C4-2B (cell line): ENCODE data around the gene PLG.
"Not testable (repeated sequence)": the region's sequence is repeated elsewhere in the genome, so short reads cannot be mapped to it uniquely, and the experiment has no call there.

Experiments used
- H3K27ac ChIP-seq: fragments of 450-650 bp; 2 replicates; pipeline ENCODE4 v1.5.1; 2017
- ZFX ChIP-seq: fragments of 450-650 bp; IDR thresholded peaks from 2 replicates; pipeline ENCODE4 v1.6.1; 2017
- TF ChIP-seq, protein P1 (sequence below): fragments of 450-650 bp; conservative IDR thresholded peaks from 2 replicates; pipeline ENCODE4 v1.5.1; 2017; ENCODE audit warnings: mild to moderate bottlenecking

Gene PLG

DNA sequence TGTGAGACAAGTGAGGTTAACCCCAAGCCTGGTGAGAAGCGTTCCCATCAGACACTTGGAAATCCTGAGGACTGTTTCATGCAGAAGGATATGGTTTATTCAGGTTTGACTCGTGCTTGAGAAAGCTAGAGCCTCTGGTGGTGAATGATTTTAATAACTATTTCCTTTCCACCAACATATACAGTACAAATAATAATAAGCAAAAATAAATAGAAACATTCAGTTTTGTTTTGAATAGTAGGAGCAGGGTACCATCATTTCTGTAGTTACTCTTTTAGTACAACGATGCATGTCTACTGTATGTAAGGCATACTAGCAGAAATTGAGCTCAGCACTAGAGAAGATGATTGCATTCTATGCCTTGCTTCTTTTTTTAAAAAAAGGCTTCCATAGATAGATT lies 33.5 kb downstream of the PLG start:
- no peak for TF ChIP-seq ZFX
- TF ChIP-seq, protein P1, sequence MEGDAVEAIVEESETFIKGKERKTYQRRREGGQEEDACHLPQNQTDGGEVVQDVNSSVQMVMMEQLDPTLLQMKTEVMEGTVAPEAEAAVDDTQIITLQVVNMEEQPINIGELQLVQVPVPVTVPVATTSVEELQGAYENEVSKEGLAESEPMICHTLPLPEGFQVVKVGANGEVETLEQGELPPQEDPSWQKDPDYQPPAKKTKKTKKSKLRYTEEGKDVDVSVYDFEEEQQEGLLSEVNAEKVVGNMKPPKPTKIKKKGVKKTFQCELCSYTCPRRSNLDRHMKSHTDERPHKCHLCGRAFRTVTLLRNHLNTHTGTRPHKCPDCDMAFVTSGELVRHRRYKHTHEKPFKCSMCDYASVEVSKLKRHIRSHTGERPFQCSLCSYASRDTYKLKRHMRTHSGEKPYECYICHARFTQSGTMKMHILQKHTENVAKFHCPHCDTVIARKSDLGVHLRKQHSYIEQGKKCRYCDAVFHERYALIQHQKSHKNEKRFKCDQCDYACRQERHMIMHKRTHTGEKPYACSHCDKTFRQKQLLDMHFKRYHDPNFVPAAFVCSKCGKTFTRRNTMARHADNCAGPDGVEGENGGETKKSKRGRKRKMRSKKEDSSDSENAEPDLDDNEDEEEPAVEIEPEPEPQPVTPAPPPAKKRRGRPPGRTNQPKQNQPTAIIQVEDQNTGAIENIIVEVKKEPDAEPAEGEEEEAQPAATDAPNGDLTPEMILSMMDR: no peak
- no peak overlapping the region for H3K27ac ChIP-seq

DNA sequence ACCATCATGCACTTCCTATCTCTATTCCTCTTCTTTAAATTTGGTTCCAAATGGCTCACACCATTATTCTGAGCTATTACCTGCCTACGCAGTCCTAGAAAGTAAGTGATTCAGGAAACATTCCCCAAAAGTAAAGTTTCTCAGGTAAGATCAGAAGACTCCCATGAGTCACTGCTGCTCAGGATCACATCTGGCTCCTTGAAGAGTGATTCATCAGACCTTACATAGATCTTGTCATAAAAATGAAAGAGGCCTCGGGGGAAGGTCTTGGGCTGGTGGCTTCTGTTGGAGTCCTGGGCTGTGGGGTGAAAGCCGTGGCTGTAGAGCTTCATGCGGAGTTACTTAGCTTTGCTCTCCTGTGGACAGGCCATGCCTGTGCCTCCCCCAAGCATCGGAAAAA lies 35.9 kb downstream of the PLG start:
- TF ChIP-seq ZFX: no peak
- TF ChIP-seq, protein P1: no peak

GRCh38 chr6:160739955-160740354 lies 37.9 kb downstream of the PLG start:
- H3K27ac ChIP-seq: no peak overlapping the region
- TF ChIP-seq, protein P1: no peak
- no peak for TF ChIP-seq ZFX

More for the DNA sequence above, 35.9 kb downstream of the PLG start:
- no peak overlapping the region for H3K27ac ChIP-seq

GRCh38 chr6:160741012-160741411 lies 39.0 kb downstream of the PLG start:
- H3K27ac ChIP-seq: not testable (repeated sequence)

DNA sequence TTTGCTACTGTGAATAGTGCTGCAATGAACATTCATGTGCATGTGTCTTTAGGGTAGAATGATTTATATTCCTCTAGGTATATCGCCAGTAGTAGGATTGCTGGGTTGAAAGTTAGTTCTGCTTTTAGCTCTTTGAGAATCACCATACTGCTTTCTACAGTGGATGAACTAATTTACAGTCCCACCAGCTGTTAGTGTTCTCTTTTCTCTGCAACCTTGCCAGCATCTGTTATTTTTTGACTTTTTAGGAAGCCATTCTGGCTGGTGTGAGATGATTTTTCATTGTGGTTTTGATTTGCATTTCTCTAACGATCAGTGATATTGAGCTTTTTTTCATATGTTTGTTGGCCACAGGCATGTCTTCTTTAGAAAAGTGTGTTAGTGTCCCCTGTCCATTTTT lies 40.0 kb downstream of the PLG start:
- H3K27ac ChIP-seq: no peak overlapping the region
- TF ChIP-seq, protein P1: no peak
- TF ChIP-seq ZFX: no peak

DNA sequence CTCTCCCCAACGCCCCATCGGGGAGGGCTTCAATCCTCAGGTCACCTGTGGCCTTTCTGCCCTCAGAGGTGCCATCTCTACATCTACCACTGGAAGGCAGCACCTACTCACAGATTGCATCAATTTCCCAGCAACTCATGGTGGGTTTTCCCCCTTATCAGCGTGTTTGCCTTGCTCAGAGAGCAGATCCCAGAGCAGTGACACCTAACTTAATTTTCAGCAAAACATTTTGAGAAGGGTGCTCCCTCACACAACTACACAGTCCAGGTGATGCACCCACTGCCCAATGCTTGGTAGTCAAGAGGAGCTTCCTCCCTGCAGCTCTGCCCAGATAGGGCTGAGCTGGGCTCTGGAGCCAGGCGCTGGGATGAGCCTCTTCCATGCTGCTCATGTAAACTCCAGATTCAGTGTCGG lies 48.2 kb downstream of the PLG start:
- H3K27ac ChIP-seq: no peak overlapping the region
- TF ChIP-seq ZFX: no peak
- TF ChIP-seq, protein P1: peak; percentile 68

DNA sequence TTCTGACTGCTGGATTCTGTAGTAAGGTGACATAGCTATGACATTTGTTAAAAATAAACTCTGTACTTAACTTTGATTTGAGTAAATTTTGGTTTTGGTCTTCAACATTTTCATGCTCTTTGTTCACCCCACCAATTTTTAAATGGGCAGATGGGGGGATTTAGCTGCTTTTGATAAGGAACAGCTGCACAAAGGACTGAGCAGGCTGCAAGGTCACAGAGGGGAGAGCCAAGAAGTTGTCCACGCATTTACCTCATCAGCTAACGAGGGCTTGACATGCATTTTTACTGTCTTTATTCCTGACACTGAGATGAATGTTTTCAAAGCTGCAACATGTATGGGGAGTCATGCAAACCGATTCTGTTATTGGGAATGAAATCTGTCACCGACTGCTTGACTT lies 51.2 kb downstream of the PLG start:
- not testable (repeated sequence) for H3K27ac ChIP-seq

DNA sequence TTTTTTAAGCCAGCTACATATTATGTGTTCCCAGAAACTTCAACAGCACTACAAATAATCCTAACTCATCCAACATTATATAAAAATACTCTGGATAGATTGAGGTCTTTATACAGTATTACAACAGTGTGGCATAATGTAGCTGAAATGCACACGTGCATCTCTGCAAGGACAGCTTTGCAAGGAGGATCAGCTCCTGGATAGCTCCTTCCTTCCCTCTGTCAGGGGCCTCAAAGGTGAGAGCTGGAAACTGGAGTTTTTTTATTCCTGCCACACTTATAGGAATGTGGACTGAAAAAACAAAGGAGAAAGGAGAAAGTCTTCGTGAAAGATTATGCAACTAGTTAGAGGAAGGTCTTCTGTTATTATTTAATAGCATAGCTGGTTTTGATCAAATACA lies 53.1 kb downstream of the PLG start:
- TF ChIP-seq, protein P1: no peak
- TF ChIP-seq ZFX: no peak
- H3K27ac ChIP-seq: no peak overlapping the region

DNA sequence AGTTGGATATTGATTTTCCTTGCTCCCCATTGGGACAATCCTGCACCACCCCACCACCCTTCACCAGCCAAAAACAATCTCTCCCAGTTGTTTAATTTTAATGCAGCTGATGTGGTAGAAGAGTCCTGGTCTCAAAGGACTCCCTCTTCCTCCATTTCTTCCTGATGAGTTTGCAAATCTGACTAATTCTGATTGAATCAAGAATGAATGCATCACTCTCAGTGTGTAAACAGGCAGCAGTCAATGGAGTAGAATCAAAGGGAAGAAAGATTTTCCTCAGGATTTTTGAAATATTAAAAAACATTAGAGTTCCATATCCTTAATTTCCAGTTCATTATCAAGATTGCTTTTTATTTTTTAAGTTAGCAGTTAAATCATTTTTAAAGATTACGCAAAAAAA lies 54.0 kb downstream of the PLG start:
- TF ChIP-seq, protein P1: no peak
- TF ChIP-seq ZFX: no peak
- H3K27ac ChIP-seq: no peak overlapping the region
